ENCODE results near the gene CEACAM19.

Gene CEACAM19

DNA sequence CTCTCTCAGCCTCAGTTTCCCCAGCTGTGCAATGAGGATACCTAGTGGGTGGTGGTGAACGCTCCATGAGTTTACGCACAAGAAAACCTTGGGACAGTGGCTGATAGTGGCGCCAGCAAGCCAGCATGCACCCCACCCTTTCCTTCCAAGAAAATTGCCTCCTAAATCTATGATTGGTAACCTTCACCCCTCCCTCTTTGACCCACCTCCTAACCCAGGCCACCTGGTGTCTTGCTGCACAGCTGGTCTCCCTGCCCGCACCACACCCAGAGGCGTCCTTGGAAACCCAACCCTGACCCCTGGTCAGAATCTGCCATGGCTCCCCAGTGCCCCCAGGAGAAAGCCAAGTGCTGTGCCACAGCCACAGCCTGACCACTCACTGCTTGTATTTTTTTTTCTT, 54.4 kb downstream of the CEACAM19 start:
- Histone ChIP-seq H3K9ac (ENCODE audit: low read length in 2 of 2) (no peak overlapping the region), H3K27me3 (ENCODE audit: control insufficient read depth in 1 of 2, insufficient read depth in 2 of 2, low read length in 2 of 2) (peaks cover 0 to 2% of the 10 kb centered on the region in 2 donors), H3K4me3 (ENCODE audit: low read length in 2 of 2) (no peak overlapping the region), H3K9me3 (ENCODE audit: control insufficient read depth in 2 of 2, low read length in 2 of 2) (no peaks in the 10 kb centered on the region), H3K36me3 (ENCODE audit: control insufficient read depth in 2 of 2, insufficient read depth in 2 of 2, low read length in 2 of 2) (no peaks in the 10 kb centered on the region), H3K27ac (ENCODE audit: low read length) (no peak overlapping the region), H3K4me1 (ENCODE audit: control insufficient read depth, insufficient read depth, low read length) (peaks cover 7% of the 10 kb centered on the region)

DNA sequence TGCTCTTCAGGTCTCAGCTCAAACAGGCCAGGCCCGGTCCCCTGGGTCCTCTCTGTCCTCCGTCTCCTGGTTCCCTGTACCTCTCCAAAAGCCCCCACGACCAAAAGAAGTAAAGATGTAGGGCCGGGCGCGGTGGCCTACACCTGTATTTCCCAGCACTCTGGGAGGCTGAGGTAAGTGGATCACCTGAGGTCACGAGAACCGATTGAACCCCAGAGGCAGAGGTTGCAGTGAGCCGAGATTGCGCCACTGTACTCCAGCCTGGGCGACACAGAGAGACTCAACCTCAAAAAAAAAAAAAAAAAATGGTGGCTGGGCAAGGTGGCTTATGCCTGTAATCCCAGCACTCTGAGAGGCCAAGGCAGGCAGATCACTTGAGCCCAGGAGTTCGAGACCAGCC, 55.2 kb downstream of the CEACAM19 start:
- H3K27ac ChIP-seq (ENCODE audit: low read length) = no peak overlapping the region

DNA sequence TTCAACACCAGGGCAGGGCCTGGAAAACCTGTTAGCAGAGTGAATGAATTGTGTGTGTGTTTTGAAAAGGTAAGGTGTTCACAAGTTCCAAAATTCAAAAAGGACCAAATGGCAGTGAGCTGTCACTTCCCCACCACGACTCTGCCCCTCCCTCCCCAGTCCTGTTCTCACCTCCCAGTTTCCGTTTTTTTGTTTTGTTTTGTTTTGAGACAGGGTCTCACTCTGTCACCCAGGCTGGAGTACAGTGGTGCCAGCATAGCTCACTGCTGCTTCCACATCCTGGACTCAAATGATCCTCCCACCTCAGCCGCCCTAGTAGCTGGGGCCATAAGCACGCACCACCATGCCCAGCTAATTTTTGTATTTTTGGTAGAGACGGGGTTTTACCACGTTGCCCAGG, 56.9 kb downstream of the CEACAM19 start:
- peaks cover 0 to 2% of the 10 kb centered on the region in 2 donors for H3K27me3 ChIP-seq (ENCODE audit: control insufficient read depth in 1 of 2, insufficient read depth in 2 of 2, low read length in 2 of 2)
- H3K9me3 ChIP-seq (ENCODE audit: control insufficient read depth in 2 of 2, low read length in 2 of 2) = no peaks in the 10 kb centered on the region
- no peak overlapping the region for H3K27ac ChIP-seq (ENCODE audit: low read length)
- no peaks in the 10 kb centered on the region for H3K36me3 ChIP-seq (ENCODE audit: control insufficient read depth in 2 of 2, insufficient read depth in 2 of 2, low read length in 2 of 2)
- no peak overlapping the region for H3K9ac ChIP-seq (ENCODE audit: low read length in 2 of 2)
- H3K4me3 ChIP-seq (ENCODE audit: low read length in 2 of 2) = no peak overlapping the region
- H3K4me1 ChIP-seq (ENCODE audit: control insufficient read depth, insufficient read depth, low read length) = no peaks in the 10 kb centered on the region

More for the DNA sequence above, 55.2 kb downstream of the CEACAM19 start:
- peaks cover 7% of the 10 kb centered on the region for H3K4me1 ChIP-seq (ENCODE audit: control insufficient read depth, insufficient read depth, low read length)
- no peaks in the 10 kb centered on the region for H3K36me3 ChIP-seq (ENCODE audit: control insufficient read depth in 2 of 2, insufficient read depth in 2 of 2, low read length in 2 of 2)
- no peaks in the 10 kb centered on the region for H3K9me3 ChIP-seq (ENCODE audit: control insufficient read depth in 2 of 2, low read length in 2 of 2)
- no peak overlapping the region for H3K4me3 ChIP-seq (ENCODE audit: low read length in 2 of 2)
- no peak overlapping the region for H3K9ac ChIP-seq (ENCODE audit: low read length in 2 of 2)
- H3K27me3 ChIP-seq (ENCODE audit: control insufficient read depth in 1 of 2, insufficient read depth in 2 of 2, low read length in 2 of 2) = peaks cover 0 to 2% of the 10 kb centered on the region in 2 donors

DNA sequence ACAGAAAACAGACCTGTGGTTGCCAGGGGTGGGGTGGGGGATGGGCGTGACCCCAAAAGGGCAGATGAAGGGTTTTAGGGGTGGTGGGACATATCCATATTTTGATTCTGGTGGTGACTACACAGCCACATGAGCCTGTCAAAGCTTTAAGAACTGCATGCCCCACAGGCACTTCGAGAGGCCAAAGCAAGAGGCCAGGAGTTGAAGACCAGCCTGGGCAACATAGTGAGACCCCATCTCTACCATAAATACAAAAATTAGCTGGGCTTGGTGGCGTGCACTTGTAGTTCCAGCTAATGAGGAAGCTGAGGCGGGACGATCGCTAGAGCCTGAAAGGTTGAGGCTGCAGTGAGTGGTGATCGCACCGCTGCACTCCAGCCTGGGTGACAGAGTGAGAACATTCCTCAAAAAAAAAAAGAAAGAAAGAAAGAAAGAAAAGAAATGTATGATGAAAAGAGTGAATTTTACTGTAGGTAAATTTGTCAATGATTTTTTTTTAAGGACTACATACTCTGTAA, 58.3 kb downstream of the CEACAM19 start:
- Histone ChIP-seq H3K36me3 (ENCODE audit: control insufficient read depth in 2 of 2, insufficient read depth in 2 of 2, low read length in 2 of 2) (no peaks in the 10 kb centered on the region), H3K4me1 (ENCODE audit: control insufficient read depth, insufficient read depth, low read length) (no peaks in the 10 kb centered on the region), H3K27ac (ENCODE audit: low read length) (no peak overlapping the region), H3K9me3 (ENCODE audit: control insufficient read depth in 2 of 2, low read length in 2 of 2) (no peaks in the 10 kb centered on the region), H3K27me3 (ENCODE audit: control insufficient read depth in 1 of 2, insufficient read depth in 2 of 2, low read length in 2 of 2) (peaks cover 0 to 2% of the 10 kb centered on the region in 2 donors), H3K4me3 (ENCODE audit: low read length in 2 of 2) (no peak overlapping the region), H3K9ac (ENCODE audit: low read length in 2 of 2) (no peak overlapping the region)

DNA sequence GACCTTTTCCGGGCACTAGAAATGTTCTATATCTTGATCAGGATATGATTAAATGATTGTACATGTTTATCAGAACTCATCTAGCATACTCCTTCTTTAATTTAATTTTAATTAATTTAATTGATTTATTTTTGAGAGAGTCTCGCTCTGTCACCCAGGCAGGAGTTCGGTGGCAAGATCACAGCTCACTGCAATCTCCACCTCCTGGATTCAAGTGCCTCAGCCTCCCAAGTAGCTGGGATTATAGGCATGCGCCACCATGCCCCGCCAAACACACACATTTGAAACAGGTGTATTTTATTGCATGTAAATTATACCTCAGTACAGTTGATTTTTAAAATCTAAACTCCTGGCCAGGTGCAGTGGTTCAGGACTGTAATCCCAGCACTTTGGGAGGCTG, 59.8 kb downstream of the CEACAM19 start:
- no peak overlapping the region for H3K27ac ChIP-seq (ENCODE audit: low read length)
- no peaks in the 10 kb centered on the region for H3K9me3 ChIP-seq (ENCODE audit: control insufficient read depth in 2 of 2, low read length in 2 of 2)
- no peak overlapping the region for H3K4me3 ChIP-seq (ENCODE audit: low read length in 2 of 2)
- H3K9ac ChIP-seq (ENCODE audit: low read length in 2 of 2) = no peak overlapping the region
- no peaks in the 10 kb centered on the region for H3K27me3 ChIP-seq (ENCODE audit: control insufficient read depth in 1 of 2, insufficient read depth in 2 of 2, low read length in 2 of 2)
- no peaks in the 10 kb centered on the region for H3K4me1 ChIP-seq (ENCODE audit: control insufficient read depth, insufficient read depth, low read length)
- no peaks in the 10 kb centered on the region for H3K36me3 ChIP-seq (ENCODE audit: control insufficient read depth in 2 of 2, insufficient read depth in 2 of 2, low read length in 2 of 2)

DNA sequence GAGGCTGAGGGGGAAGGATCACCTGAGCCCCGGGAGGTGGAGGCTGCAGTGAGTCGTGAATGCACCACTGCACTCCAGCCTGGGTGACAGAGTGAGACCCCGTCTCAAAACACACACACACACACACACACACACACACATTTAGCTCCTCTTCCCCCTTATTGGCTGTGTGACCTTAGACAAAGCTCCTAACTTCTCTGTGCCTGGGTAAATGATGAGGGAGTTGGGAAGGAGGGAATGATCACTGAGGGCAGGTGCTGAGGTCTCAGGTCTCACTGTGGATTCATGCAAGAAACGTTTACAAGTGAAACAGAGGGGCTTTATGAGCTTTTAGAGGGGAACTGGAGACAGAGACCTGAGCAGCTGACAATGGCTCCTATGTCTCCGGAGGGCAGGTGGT, 60.3 kb downstream of the CEACAM19 start:
- H3K9ac ChIP-seq (ENCODE audit: low read length in 2 of 2) = no peak overlapping the region
- H3K4me1 ChIP-seq (ENCODE audit: control insufficient read depth, insufficient read depth, low read length) = no peaks in the 10 kb centered on the region

DNA sequence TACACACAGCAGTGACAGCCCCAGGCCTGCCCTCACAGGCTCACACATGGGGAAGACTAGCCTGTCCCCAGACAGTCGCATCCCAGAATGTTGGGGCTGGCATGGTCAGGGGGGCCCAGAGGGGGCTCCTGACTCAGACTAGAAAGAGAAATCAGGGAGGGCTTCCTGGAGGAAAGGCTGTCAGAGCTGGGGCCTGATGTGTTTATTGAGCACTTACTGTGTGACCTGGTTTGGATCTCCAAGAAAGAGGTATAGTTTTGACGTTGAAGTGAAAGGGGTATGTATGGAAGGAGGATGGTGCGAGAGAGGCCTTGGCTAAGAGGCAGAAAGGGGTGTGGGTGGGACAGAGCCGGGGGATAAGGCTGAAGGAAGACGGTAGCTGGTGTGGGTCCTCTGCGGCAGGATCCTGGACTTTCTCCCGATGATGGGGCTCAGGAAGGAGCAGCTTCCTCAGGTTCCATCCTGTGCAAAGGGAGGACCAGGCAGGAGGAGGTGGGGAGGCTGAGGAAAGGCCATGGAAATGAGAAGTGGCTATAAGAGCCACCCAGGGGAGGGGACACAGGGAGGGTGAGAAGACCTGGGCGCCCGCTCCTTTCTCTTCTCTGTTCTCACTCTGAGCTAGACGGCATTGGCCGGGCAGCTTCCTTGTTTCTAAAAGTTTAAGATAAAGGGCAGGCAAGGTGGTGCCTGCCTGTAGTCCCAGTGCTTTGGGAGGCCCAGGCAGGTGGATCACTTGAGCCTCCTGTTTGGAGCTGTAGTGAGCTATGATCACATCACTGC, 61.1 kb downstream of the CEACAM19 start:
- Histone ChIP-seq H3K4me1 (ENCODE audit: control insufficient read depth, insufficient read depth, low read length) (no peaks in the 10 kb centered on the region), H3K27me3 (ENCODE audit: control insufficient read depth in 1 of 2, insufficient read depth in 2 of 2, low read length in 2 of 2) (no peaks in the 10 kb centered on the region), H3K4me3 (ENCODE audit: low read length in 2 of 2) (no peak overlapping the region), H3K9me3 (ENCODE audit: control insufficient read depth in 2 of 2, low read length in 2 of 2) (no peaks in the 10 kb centered on the region), H3K9ac (ENCODE audit: low read length in 2 of 2) (no peak overlapping the region), H3K27ac (ENCODE audit: low read length) (no peak overlapping the region), H3K36me3 (ENCODE audit: control insufficient read depth in 2 of 2, insufficient read depth in 2 of 2, low read length in 2 of 2) (no peaks in the 10 kb centered on the region)

More for the DNA sequence above, 60.3 kb downstream of the CEACAM19 start:
- H3K36me3 ChIP-seq (ENCODE audit: control insufficient read depth in 2 of 2, insufficient read depth in 2 of 2, low read length in 2 of 2) = no peaks in the 10 kb centered on the region
- H3K27ac ChIP-seq (ENCODE audit: low read length) = no peak overlapping the region
- H3K9me3 ChIP-seq (ENCODE audit: control insufficient read depth in 2 of 2, low read length in 2 of 2) = no peaks in the 10 kb centered on the region
- no peak overlapping the region for H3K4me3 ChIP-seq (ENCODE audit: low read length in 2 of 2)
- no peaks in the 10 kb centered on the region for H3K27me3 ChIP-seq (ENCODE audit: control insufficient read depth in 1 of 2, insufficient read depth in 2 of 2, low read length in 2 of 2)

All from stomach smooth muscle (tissue), 2 donors.